Cardiac muscle cell (in vitro differentiated cells and primary cell): ENCODE measurements around the gene TNRC6C. TPM values are rescaled to one million over a fixed set of nuclear protein-coding genes. Genes with fewer than 3 reads are reported as not detected.
"Not testable (repeated sequence)": the region's sequence is repeated elsewhere in the genome, so short reads cannot be mapped to it uniquely, and the experiment has no call there.

Experiments
- DNase-seq, 2 donors: peaks; one replicate each; pipeline versions ENCODE4 v3.0.0 to v3.0.0-alpha.2; 2010 to 2017; ENCODE audit warnings: low read depth in 1 of 2, low spot score in 1 of 2
- H3K27ac ChIP-seq: fragments of 200-600 bp; sonication (generic); 2 replicates; pipeline ENCODE4 v1.5.1; 2016
- H3K27me3 ChIP-seq: fragments of 200-600 bp; sonication (generic); 2 replicates; pipeline ENCODE4 v1.6.0; 2016; ENCODE audit warnings: control low read depth
- H3K36me3 ChIP-seq: fragments of 200-600 bp; sonication (generic); 2 replicates; pipeline ENCODE4 v1.5.1; 2016; ENCODE audit warnings: control low read depth
- H3K4me1 ChIP-seq: fragments of 200-600 bp; sonication (generic); 2 replicates; pipeline ENCODE4 v1.8.1; 2017; ENCODE audit warnings: low read depth, mild to moderate bottlenecking, mixed run types
- H3K4me3 ChIP-seq: fragments of 200-600 bp; sonication (generic); 2 replicates; pipeline ENCODE4 v1.5.1; 2016; ENCODE audit warnings: mild to moderate bottlenecking
- H3K9me3 ChIP-seq: fragments of 200-600 bp; sonication (generic); 2 replicates; pipeline ENCODE4 v1.5.1; 2017; ENCODE audit warnings: low read depth, mild to moderate bottlenecking, control low read depth
- polyA plus RNA-seq: library from polyadenylated mRNA; unstranded; fragments of >200 nt; fragmentation: Nextera tagmentation; extraction: Ambion mirVana; gene quantifications from 2 replicates; pipeline ENCODE4 v1.2.1, GENCODE V29; 2016
- total RNA-seq: library from RNA; depleted of rRNA; stranded (reverse); fragments of >200 nt; gene quantifications from 2 replicates; pipeline ENCODE4 v1.2.3, GENCODE V29; 2016
- TF ChIP-seq, protein P1 (sequence below): IDR thresholded peaks from 2 replicates; pipeline ENCODE4 v1.5.1; 2012; ENCODE audit warnings: low read depth, mild to moderate bottlenecking, low read length

Gene TNRC6C
- total and polyA plus RNA-seq, 2 experiments from 2014 or later = 6.5 to 13.3 TPM

DNA sequence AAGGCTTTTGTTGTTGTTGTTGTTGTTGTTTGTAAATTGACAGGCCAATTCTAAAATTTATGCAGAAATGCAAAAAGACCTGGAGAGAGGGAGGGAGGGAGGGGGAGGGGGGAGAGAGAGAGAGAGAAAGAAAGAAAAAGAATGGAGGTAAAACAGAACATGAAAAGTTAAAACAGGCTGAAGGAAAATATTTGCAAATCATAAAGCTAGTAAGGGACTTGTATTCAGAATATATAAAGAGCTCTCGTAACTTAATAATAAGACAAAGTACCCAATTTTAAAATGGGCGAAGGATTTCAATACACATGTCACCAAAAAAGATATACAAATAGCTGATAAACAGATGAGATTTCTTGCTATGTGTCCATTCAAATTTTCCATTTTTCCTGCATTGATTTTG, 15.4 kb downstream of the TNRC6C start:
- Histone ChIP-seq H3K9me3 (no peaks in the 10 kb centered on the region), H3K27me3 (no peaks in the 10 kb centered on the region), H3K4me1 (no peaks in the 10 kb centered on the region), H3K27ac (no peak overlapping the region), H3K36me3 (no peaks in the 10 kb centered on the region), H3K4me3 (no peak overlapping the region)
- DNase-seq = no peak
- TF ChIP-seq, protein P1, sequence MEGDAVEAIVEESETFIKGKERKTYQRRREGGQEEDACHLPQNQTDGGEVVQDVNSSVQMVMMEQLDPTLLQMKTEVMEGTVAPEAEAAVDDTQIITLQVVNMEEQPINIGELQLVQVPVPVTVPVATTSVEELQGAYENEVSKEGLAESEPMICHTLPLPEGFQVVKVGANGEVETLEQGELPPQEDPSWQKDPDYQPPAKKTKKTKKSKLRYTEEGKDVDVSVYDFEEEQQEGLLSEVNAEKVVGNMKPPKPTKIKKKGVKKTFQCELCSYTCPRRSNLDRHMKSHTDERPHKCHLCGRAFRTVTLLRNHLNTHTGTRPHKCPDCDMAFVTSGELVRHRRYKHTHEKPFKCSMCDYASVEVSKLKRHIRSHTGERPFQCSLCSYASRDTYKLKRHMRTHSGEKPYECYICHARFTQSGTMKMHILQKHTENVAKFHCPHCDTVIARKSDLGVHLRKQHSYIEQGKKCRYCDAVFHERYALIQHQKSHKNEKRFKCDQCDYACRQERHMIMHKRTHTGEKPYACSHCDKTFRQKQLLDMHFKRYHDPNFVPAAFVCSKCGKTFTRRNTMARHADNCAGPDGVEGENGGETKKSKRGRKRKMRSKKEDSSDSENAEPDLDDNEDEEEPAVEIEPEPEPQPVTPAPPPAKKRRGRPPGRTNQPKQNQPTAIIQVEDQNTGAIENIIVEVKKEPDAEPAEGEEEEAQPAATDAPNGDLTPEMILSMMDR = no peak

DNA sequence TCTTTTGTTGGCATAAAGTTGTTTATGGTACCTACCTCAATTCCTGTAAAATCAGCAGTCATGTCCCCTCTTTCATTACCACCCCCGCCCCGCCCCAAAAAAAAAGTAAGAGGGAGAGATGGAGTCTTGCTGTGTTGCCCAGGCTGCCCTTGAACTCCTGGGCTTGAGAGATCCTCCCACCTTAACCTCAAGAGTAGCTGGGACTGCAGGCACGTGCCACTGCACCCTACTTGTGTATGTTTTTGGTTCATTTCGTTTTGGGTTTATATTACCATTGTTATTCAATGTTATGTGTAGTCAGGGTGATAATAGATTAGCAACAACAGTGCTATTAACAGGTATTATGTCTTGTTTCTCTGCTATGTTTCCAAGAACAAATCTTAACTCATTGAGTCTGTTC, 15.9 kb downstream of the TNRC6C start:
- Histone ChIP-seq H3K4me3 (no peak overlapping the region), H3K9me3 (no peaks in the 10 kb centered on the region), H3K27ac (no peak overlapping the region), H3K36me3 (no peaks in the 10 kb centered on the region), H3K27me3 (no peaks in the 10 kb centered on the region), H3K4me1 (no peaks in the 10 kb centered on the region)
- DNase-seq = no peak
- TF ChIP-seq, protein P1 = no peak

DNA sequence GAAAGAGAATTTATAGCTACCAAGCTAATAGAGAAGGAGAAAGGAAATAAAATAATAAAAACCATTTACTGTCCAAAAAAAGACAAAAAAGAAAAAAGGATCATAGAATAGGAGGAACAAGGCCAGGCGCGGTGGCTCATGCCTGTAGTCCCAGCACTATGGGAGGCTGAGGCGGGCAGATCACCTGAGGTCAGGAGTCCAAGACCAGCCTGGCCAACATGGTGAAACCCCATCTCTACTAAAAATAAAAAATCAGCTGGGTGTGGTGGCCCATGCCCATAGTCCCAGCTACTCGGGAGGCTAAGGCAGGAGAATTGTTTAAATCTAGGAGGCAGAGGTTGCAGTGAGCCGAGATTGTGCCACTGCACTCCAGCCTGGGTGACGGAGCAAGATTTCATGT, 23.9 kb downstream of the TNRC6C start:
- H3K27me3 ChIP-seq, H3K4me3 ChIP-seq, H3K9me3 ChIP-seq, H3K27ac ChIP-seq, DNase-seq, H3K4me1 ChIP-seq, H3K36me3 ChIP-seq: not testable (repeated sequence)

DNA sequence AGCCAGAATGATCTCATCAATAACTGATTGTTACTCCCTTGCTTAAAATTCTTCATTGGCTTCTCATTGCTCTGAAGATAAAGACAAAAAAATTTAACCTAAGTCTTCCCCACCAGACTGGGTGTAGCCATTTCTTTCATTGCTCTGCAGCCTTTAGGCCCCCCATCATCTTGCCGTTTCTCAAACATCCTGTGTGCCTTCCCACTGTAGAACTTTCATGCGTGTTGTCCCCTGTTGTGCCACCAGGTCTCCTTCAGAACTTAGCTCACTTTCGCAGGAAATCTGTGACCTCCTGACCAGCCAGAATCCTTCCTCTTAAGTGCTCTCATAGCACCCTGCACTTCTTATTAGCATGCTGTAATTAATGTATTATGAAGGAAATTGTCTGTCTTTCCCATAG, 31.8 kb downstream of the TNRC6C start:
- TF ChIP-seq, protein P1 = no peak

DNA sequence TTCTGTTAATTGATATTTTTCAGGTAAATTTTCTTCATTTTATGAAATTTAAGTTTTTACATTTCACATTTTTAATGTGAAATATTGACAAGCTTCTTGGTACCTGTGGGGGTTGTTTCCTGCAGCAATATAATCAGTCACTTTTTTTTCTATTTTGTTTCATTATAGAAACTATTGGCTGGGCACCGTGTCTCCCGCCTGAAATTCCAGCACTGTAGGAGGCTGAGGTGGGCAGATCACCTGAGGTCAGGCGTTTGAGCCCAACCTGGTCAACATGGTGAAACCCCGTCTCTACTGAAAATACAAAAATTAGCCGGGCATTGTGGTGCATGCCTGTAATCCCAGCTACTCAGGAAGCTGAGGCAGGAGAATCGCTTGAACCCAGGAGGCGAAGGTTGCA, 35.2 kb downstream of the TNRC6C start:
- not testable (repeated sequence) for H3K9me3 ChIP-seq, H3K27me3 ChIP-seq, H3K36me3 ChIP-seq, H3K27ac ChIP-seq, DNase-seq, H3K4me3 ChIP-seq
- peaks cover 18% of the 10 kb centered on the region for H3K4me1 ChIP-seq

More for the DNA sequence above, 31.8 kb downstream of the TNRC6C start:
- DNase-seq = no peak
- Histone ChIP-seq H3K36me3 (no peaks in the 10 kb centered on the region), H3K9me3 (no peaks in the 10 kb centered on the region), H3K27me3 (no peaks in the 10 kb centered on the region), H3K27ac (no peak overlapping the region), H3K4me3 (no peak overlapping the region), H3K4me1 (peaks cover 16% of the 10 kb centered on the region)

DNA sequence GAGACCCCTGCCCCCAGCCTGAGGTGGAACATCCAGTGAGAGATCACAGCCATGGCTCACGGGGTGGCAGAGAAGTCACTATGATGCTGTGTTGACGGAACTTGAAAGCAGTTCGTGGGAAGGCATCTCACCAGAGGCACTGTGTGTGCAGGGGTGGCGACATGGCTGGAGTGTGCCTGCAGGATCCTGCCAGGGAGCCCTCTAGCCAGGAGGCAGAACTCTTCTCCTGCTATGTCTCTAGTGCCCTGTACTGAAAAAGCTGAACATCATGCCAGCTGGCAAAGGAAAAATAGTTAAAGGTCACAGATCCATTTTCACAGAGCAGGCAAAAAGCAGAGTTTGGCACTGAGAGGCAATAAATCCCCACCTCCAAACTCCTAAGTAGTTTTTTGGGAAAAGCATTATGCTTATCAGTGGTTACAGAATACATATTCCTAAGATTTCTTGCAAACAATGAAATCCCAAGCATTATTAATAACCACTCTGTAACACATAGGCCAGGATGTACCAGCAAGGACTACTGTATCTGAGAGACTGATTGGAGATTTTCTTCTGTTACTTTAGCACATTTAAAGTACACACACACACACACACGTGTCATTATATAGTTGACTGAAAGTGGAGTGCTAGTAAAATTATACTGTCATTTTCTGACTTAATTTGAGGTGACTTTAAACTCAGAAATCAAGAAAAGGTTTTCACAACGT, 36.8 kb downstream of the TNRC6C start:
- Histone ChIP-seq H3K36me3 (no peaks in the 10 kb centered on the region), H3K4me1 (peaks cover 18% of the 10 kb centered on the region), H3K9me3 (no peaks in the 10 kb centered on the region), H3K4me3 (no peak overlapping the region), H3K27me3 (no peaks in the 10 kb centered on the region), H3K27ac (no peak overlapping the region)
- DNase-seq = peak in 1 of 2 donors; percentile 48
- TF ChIP-seq, protein P1 = no peak
